ENCODE data around the gene STXBP2. TPM values are rescaled to one million over a fixed set of nuclear protein-coding genes. Genes with fewer than 3 reads are reported as not detected.
A peak's percentile ranks its signal among the peaks of the same experiment; 100 is the strongest.

STXBP2 gene
- polyA plus RNA-seq (2012; rRNA removed), result 1.3 and 4.7 TPM in 2 replicates
- 0.81 and 1.4 TPM in 2 replicates for polyA plus RNA-seq (2012; cell fraction: cytosol; rRNA removed)
- 7.6 and 9.1 TPM in 2 replicates for polyA plus RNA-seq (2012; cell fraction: nucleus; rRNA removed)

DNA sequence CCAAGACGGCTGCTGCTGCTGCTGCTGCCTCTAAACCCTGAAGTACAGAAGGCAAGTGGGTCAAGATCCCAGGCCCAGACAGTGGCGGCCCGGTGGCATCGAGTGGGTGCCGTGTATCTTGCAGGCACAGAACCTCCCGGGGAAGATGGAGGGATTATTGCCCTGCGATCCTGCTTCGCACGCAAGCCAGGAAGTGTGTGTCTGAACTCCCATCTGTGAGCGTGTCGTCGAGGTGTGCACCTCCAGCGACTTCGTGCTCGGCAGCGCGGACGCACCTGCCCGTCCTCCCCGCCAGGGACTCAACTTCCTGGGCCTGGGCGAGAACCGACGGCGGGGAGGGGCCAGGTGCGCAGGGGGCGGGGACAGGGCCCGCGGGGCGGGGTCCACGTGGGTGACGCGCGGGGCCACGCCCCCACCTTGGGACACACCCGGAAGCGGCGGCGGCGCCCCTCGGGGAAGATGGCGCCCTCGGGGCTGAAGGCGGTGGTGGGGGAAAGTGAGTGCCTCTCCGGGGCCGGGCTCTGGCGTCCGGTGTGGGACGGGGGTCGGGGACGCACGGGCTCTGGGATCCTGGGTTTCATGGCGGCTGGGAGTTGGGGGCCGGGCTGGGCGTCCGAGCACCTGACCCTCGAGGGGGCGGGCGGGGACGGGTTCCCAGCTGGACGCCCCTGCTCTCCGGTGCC, at the start of gene STXBP2:
Gene STXBP2 (plus strand): TSS at position 420 of the 683 bp plus-strand sequence. CDS start 40 bp downstream, at position 460.
- ChIA-PET CTCF (interaction anchor here (1.2 to 2.7 kb wide), 4 partner anchors 15 to 163 kb away, joined by 3 to 14 read pairs (median 8); partner anchors contain the start of gene TRAPPC5), POLR2A (no interaction called here)
- Histone ChIP-seq H3K9ac (no peak within 1 kb of the TSS), H3K9me3 (no peaks in the 10 kb centered on the region), H3K36me3 (replicated peaks in 1 of 2; ENCODE audit: control insufficient read depth in 1 of 2, insufficient read depth in 2 of 2, low read length in 1 of 2) (no peaks in the 10 kb centered on the region), H3K27ac (ENCODE audit: low read depth in 2 of 2, low read length in 1 of 2) (no peak within 1 kb of the TSS), H3K27me3 (ENCODE audit: insufficient read depth) (peaks cover 37% of the 10 kb centered on the region), H3F3A (replicated peaks; ENCODE audit: insufficient read depth) (peaks cover 4% of the 10 kb centered on the region), H3K79me2 (ENCODE audit: insufficient read depth) (no peaks in the 10 kb centered on the region), H3K9me2 (no peaks in the 10 kb centered on the region), H3K4me1 (ENCODE audit: control insufficient read depth in 1 of 2, insufficient read depth in 2 of 2, low read depth in 1 of 2, low read length in 1 of 2) (peaks cover 0 to 4% of the 10 kb centered on the region in 2 experiments; a peak in 1 of 4 replicates), H2AFZ (ENCODE audit: low read depth) (no peak within 1 kb of the TSS), H4K20me1 (ENCODE audit: insufficient read depth) (no peaks in the 10 kb centered on the region), H3K4me2 (no peak within 1 kb of the TSS), H3K4me3 (ENCODE audit: low read depth in 2 of 2, low read length in 1 of 2) (peak within 1 kb of the TSS in 1 of 2 experiments; percentile 21; a peak in 1 of 4 replicates)
- peak; percentile 73 for DNase-seq
- TF ChIP-seq, protein P1, sequence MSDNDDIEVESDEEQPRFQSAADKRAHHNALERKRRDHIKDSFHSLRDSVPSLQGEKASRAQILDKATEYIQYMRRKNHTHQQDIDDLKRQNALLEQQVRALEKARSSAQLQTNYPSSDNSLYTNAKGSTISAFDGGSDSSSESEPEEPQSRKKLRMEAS (IDR thresholded peaks at IDR 0.05; ENCODE audit: low read depth), result no peak
- TF ChIP-seq RCOR1 (IDR thresholded peaks at IDR 0.05; ENCODE audit: low read length) (no peak), RFX5 (IDR thresholded peaks at IDR 0.05; ENCODE audit: low read length) (no peak), MEF2A (IDR thresholded peaks at IDR 0.05; ENCODE audit: borderline replicate concordance, low read depth) (no peak), SMC3 (IDR thresholded peaks at IDR 0.05; ENCODE audit: low read depth, low read length) (no peak), ELF1 (IDR thresholded peaks at IDR 0.05) (no peak), SIN3A (IDR thresholded peaks at IDR 0.05; ENCODE audit: borderline replicate concordance, low read depth, low read length) (no peak)
- TF ChIP-seq, protein P2, sequence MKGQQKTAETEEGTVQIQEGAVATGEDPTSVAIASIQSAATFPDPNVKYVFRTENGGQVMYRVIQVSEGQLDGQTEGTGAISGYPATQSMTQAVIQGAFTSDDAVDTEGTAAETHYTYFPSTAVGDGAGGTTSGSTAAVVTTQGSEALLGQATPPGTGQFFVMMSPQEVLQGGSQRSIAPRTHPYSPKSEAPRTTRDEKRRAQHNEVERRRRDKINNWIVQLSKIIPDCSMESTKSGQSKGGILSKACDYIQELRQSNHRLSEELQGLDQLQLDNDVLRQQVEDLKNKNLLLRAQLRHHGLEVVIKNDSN (IDR thresholded peaks at IDR 0.05; ENCODE audit: borderline replicate concordance, low read depth), result no peak
- TF ChIP-seq, protein P3, sequence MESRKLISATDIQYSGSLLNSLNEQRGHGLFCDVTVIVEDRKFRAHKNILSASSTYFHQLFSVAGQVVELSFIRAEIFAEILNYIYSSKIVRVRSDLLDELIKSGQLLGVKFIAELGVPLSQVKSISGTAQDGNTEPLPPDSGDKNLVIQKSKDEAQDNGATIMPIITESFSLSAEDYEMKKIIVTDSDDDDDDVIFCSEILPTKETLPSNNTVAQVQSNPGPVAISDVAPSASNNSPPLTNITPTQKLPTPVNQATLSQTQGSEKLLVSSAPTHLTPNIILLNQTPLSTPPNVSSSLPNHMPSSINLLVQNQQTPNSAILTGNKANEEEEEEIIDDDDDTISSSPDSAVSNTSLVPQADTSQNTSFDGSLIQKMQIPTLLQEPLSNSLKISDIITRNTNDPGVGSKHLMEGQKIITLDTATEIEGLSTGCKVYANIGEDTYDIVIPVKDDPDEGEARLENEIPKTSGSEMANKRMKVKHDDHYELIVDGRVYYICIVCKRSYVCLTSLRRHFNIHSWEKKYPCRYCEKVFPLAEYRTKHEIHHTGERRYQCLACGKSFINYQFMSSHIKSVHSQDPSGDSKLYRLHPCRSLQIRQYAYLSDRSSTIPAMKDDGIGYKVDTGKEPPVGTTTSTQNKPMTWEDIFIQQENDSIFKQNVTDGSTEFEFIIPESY (IDR thresholded peaks at IDR 0.05; ENCODE audit: borderline replicate concordance, low read depth), result no peak
- TF ChIP-seq, protein P4, sequence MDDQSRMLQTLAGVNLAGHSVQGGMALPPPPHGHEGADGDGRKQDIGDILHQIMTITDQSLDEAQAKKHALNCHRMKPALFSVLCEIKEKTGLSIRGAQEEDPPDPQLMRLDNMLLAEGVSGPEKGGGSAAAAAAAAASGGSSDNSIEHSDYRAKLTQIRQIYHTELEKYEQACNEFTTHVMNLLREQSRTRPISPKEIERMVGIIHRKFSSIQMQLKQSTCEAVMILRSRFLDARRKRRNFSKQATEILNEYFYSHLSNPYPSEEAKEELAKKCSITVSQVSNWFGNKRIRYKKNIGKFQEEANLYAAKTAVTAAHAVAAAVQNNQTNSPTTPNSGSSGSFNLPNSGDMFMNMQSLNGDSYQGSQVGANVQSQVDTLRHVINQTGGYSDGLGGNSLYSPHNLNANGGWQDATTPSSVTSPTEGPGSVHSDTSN (IDR thresholded peaks at IDR 0.05), result no peak
- WGBS (ENCODE audit: low lambda C conversion rate), result 6% methylated on average over 15 of the region's 61 CpGs

DNA sequence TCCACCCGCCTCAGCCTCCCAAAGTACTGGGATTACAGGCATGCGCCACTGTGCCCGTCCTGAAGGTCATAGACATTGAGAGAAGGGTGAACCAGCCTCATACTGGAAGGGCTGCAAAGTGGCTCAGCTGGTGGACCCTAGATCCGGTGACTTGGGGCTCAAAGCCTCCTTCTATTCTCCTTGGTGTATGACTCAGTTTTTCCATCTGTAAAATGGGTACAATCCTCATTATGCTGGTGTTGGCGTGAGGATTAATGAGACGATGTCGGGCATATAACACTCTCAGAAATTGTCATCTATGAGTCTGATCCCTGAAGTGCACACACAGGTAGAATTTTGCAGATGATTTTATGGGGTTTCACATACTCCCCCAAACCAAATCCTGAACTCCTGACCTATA, 47.1 kb upstream of the STXBP2 start:
- H3K9me2 ChIP-seq, result no peaks in the 10 kb centered on the region
- H3K27ac ChIP-seq (ENCODE audit: low read depth in 2 of 2, low read length in 1 of 2), result no peak overlapping the region
- no peaks in the 10 kb centered on the region for H4K20me1 ChIP-seq (ENCODE audit: insufficient read depth)
- H3K27me3 ChIP-seq (ENCODE audit: insufficient read depth), result peaks cover 25% of the 10 kb centered on the region; the same call in 1 of the 2 replicates
- H3K4me2 ChIP-seq, result no peak overlapping the region
- 43% methylated on average over 7 of the region's 7 CpGs for WGBS (ENCODE audit: low lambda C conversion rate)
- no peak overlapping the region for H3K9ac ChIP-seq
- DNase-seq, result no peak
- H3K9me3 ChIP-seq, result no peaks in the 10 kb centered on the region
- no peak overlapping the region for H3K4me3 ChIP-seq (ENCODE audit: low read depth in 2 of 2, low read length in 1 of 2)
- no peaks in the 10 kb centered on the region for H3F3A ChIP-seq (replicated peaks; ENCODE audit: insufficient read depth)
- ChIA-PET POLR2A (no interaction called here), CTCF (interaction anchor here (1.4 to 3.4 kb wide), 3 partner anchors 21 to 91 kb away, joined by 4 to 15 read pairs (median 5); partner anchors contain the start of gene TRAPPC5)
- no peaks in the 10 kb centered on the region for H3K4me1 ChIP-seq (ENCODE audit: control insufficient read depth in 1 of 2, insufficient read depth in 2 of 2, low read depth in 1 of 2, low read length in 1 of 2)
- no peak overlapping the region for H2AFZ ChIP-seq (ENCODE audit: low read depth)
- no peaks in the 10 kb centered on the region for H3K79me2 ChIP-seq (ENCODE audit: insufficient read depth)
- no peaks in the 10 kb centered on the region for H3K36me3 ChIP-seq (replicated peaks in 1 of 2; ENCODE audit: control insufficient read depth in 1 of 2, insufficient read depth in 2 of 2, low read length in 1 of 2)
- TF ChIP-seq EZH2phosphoT487 (IDR thresholded peaks at IDR 0.05; ENCODE audit: borderline replicate concordance, low read depth), result no peak
- TF ChIP-seq SMC3 (IDR thresholded peaks at IDR 0.05; ENCODE audit: low read depth, low read length), result no peak
- TF ChIP-seq, protein P5, sequence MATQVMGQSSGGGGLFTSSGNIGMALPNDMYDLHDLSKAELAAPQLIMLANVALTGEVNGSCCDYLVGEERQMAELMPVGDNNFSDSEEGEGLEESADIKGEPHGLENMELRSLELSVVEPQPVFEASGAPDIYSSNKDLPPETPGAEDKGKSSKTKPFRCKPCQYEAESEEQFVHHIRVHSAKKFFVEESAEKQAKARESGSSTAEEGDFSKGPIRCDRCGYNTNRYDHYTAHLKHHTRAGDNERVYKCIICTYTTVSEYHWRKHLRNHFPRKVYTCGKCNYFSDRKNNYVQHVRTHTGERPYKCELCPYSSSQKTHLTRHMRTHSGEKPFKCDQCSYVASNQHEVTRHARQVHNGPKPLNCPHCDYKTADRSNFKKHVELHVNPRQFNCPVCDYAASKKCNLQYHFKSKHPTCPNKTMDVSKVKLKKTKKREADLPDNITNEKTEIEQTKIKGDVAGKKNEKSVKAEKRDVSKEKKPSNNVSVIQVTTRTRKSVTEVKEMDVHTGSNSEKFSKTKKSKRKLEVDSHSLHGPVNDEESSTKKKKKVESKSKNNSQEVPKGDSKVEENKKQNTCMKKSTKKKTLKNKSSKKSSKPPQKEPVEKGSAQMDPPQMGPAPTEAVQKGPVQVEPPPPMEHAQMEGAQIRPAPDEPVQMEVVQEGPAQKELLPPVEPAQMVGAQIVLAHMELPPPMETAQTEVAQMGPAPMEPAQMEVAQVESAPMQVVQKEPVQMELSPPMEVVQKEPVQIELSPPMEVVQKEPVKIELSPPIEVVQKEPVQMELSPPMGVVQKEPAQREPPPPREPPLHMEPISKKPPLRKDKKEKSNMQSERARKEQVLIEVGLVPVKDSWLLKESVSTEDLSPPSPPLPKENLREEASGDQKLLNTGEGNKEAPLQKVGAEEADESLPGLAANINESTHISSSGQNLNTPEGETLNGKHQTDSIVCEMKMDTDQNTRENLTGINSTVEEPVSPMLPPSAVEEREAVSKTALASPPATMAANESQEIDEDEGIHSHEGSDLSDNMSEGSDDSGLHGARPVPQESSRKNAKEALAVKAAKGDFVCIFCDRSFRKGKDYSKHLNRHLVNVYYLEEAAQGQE (IDR thresholded peaks at IDR 0.05; ENCODE audit: low read depth, low read length), result no peak
- TF ChIP-seq, protein P6, sequence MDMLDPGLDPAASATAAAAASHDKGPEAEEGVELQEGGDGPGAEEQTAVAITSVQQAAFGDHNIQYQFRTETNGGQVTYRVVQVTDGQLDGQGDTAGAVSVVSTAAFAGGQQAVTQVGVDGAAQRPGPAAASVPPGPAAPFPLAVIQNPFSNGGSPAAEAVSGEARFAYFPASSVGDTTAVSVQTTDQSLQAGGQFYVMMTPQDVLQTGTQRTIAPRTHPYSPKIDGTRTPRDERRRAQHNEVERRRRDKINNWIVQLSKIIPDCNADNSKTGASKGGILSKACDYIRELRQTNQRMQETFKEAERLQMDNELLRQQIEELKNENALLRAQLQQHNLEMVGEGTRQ (IDR thresholded peaks at IDR 0.05; ENCODE audit: borderline replicate concordance, low read depth, low read length), result no peak
- TF ChIP-seq FOXJ3 (CRISPR knock-in tag; IDR thresholded peaks at IDR 0.05), result no peak
- TF ChIP-seq TCF12 (IDR thresholded peaks at IDR 0.05), result no peak
- TF ChIP-seq CHD2 (IDR thresholded peaks at IDR 0.05; ENCODE audit: low read length, partially characterized antibody), result no peak
- TF ChIP-seq TAF1 (IDR thresholded peaks at IDR 0.05; ENCODE audit: borderline replicate concordance, low read depth, low read length), result no peak
